ENCODE measurements around the gene MYO5B. TPM values are rescaled to one million over a fixed set of nuclear protein-coding genes. Genes with fewer than 3 reads are reported as not detected.

The MYO5B gene
- total RNA-seq, 1 experiment from 2014 or later: 32.1 TPM

DNA sequence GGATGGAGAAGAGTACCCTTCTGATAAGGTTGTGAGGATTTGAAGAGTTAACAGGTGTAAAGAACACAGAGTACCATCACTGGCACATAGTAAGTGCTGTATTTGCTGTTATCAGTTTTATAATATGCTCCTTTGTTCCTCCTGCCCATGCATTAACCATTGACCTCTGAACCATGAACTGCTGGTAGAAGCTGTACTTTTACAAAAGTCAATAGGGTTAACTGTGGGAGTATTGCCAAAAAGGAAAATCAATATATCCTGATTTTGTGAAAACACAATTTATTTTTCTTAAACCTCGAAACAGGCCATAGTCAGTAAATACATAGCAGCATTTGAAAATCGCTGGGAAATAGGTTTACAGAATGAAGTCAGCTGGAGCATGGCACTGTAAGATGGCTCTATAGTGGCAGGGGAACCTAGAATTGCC is 362.7 kb downstream of the MYO5B start:
- CTCF ChIA-PET: no interaction called here
- no peaks in the 10 kb centered on the region for H3K27me3 ChIP-seq (ENCODE audit: insufficient read depth, low read length)
- H3K9me3 ChIP-seq (ENCODE audit: control insufficient read depth in 1 of 2, insufficient read depth in 1 of 2, low read depth in 1 of 2, low read length in 2 of 2): no peaks in the 10 kb centered on the region
- peaks cover 0 to 9% of the 10 kb centered on the region in 2 experiments; a peak in 1 of 4 replicates for H3K4me1 ChIP-seq (ENCODE audit: control insufficient read depth in 1 of 2, insufficient read depth in 2 of 2, low read length in 2 of 2)
- peaks cover 0 to 2% of the 10 kb centered on the region in 2 experiments; a peak in 1 of 4 replicates for H3K36me3 ChIP-seq (ENCODE audit: control insufficient read depth in 1 of 2, insufficient read depth in 2 of 2, low read length in 2 of 2)
- no peaks in the 10 kb centered on the region for H3K9me2 ChIP-seq (ENCODE audit: insufficient read depth)
- no peak overlapping the region for H3K4me3 ChIP-seq (replicated peaks in 1 of 2; ENCODE audit: low read depth in 1 of 2, low read length in 2 of 2)
- ATAC-seq: no peak
- RAD21 ChIA-PET (ENCODE audit: low non-redundant PET in 1 of 2, low total read pairs in 2 of 2, uncharacterized antibody in 2 of 2, unreplicated experiment in 2 of 2): no interaction called here
- H3K79me2 ChIP-seq (ENCODE audit: insufficient read depth, low read length): no peaks in the 10 kb centered on the region
- H3K9ac ChIP-seq (ENCODE audit: low read length): no peak overlapping the region
- no peak overlapping the region for H3K4me2 ChIP-seq (ENCODE audit: low read length)
- TF ChIP-seq CEBPB (IDR thresholded peaks at IDR 0.05; ENCODE audit: low read depth) (no peak), POLR2A (IDR thresholded peaks at IDR 0.05; ENCODE audit: borderline replicate concordance, extremely low read depth, insufficient read depth, insufficient read length) (no peak), EZH2 (IDR thresholded peaks at IDR 0.05) (no peak), ZFX (IDR thresholded peaks at IDR 0.05) (no peak), CBX3 (IDR thresholded peaks at IDR 0.05; ENCODE audit: low read depth) (no peak), EGR1 (IDR thresholded peaks at IDR 0.05; ENCODE audit: low read depth) (no peak), SP1 (IDR thresholded peaks at IDR 0.05; ENCODE audit: low read depth) (no peak), FOSL1 (IDR thresholded peaks at IDR 0.05; ENCODE audit: low read depth) (no peak), ELF1 (IDR thresholded peaks at IDR 0.05; ENCODE audit: borderline replicate concordance, low read depth) (no peak), TCF7L2 (IDR thresholded peaks at IDR 0.05; ENCODE audit: borderline replicate concordance, extremely low read depth, insufficient read depth, insufficient read length) (no peak)
- TF ChIP-seq, protein P1, sequence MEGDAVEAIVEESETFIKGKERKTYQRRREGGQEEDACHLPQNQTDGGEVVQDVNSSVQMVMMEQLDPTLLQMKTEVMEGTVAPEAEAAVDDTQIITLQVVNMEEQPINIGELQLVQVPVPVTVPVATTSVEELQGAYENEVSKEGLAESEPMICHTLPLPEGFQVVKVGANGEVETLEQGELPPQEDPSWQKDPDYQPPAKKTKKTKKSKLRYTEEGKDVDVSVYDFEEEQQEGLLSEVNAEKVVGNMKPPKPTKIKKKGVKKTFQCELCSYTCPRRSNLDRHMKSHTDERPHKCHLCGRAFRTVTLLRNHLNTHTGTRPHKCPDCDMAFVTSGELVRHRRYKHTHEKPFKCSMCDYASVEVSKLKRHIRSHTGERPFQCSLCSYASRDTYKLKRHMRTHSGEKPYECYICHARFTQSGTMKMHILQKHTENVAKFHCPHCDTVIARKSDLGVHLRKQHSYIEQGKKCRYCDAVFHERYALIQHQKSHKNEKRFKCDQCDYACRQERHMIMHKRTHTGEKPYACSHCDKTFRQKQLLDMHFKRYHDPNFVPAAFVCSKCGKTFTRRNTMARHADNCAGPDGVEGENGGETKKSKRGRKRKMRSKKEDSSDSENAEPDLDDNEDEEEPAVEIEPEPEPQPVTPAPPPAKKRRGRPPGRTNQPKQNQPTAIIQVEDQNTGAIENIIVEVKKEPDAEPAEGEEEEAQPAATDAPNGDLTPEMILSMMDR (IDR thresholded peaks at IDR 0.05 in 2 of 3, conservative IDR thresholded peaks at IDR 0.05 in 1 of 3; ENCODE audit: borderline replicate concordance in 1 of 3, insufficient read depth in 1 of 3, low read depth in 2 of 3, low read length in 2 of 3): no peak
- TF ChIP-seq, protein P2, sequence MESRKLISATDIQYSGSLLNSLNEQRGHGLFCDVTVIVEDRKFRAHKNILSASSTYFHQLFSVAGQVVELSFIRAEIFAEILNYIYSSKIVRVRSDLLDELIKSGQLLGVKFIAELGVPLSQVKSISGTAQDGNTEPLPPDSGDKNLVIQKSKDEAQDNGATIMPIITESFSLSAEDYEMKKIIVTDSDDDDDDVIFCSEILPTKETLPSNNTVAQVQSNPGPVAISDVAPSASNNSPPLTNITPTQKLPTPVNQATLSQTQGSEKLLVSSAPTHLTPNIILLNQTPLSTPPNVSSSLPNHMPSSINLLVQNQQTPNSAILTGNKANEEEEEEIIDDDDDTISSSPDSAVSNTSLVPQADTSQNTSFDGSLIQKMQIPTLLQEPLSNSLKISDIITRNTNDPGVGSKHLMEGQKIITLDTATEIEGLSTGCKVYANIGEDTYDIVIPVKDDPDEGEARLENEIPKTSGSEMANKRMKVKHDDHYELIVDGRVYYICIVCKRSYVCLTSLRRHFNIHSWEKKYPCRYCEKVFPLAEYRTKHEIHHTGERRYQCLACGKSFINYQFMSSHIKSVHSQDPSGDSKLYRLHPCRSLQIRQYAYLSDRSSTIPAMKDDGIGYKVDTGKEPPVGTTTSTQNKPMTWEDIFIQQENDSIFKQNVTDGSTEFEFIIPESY (IDR thresholded peaks at IDR 0.05; ENCODE audit: extremely low read depth, insufficient replicate concordance, low read length): no peak
- TF ChIP-seq, protein P3, sequence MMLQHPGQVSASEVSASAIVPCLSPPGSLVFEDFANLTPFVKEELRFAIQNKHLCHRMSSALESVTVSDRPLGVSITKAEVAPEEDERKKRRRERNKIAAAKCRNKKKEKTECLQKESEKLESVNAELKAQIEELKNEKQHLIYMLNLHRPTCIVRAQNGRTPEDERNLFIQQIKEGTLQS (IDR thresholded peaks at IDR 0.05): no peak
- TF ChIP-seq, protein P4, sequence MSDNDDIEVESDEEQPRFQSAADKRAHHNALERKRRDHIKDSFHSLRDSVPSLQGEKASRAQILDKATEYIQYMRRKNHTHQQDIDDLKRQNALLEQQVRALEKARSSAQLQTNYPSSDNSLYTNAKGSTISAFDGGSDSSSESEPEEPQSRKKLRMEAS (IDR thresholded peaks at IDR 0.05): no peak
- TF ChIP-seq, protein P5, sequence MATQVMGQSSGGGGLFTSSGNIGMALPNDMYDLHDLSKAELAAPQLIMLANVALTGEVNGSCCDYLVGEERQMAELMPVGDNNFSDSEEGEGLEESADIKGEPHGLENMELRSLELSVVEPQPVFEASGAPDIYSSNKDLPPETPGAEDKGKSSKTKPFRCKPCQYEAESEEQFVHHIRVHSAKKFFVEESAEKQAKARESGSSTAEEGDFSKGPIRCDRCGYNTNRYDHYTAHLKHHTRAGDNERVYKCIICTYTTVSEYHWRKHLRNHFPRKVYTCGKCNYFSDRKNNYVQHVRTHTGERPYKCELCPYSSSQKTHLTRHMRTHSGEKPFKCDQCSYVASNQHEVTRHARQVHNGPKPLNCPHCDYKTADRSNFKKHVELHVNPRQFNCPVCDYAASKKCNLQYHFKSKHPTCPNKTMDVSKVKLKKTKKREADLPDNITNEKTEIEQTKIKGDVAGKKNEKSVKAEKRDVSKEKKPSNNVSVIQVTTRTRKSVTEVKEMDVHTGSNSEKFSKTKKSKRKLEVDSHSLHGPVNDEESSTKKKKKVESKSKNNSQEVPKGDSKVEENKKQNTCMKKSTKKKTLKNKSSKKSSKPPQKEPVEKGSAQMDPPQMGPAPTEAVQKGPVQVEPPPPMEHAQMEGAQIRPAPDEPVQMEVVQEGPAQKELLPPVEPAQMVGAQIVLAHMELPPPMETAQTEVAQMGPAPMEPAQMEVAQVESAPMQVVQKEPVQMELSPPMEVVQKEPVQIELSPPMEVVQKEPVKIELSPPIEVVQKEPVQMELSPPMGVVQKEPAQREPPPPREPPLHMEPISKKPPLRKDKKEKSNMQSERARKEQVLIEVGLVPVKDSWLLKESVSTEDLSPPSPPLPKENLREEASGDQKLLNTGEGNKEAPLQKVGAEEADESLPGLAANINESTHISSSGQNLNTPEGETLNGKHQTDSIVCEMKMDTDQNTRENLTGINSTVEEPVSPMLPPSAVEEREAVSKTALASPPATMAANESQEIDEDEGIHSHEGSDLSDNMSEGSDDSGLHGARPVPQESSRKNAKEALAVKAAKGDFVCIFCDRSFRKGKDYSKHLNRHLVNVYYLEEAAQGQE (IDR thresholded peaks at IDR 0.05; ENCODE audit: low read depth): no peak
- POLR2A ChIA-PET: no interaction called here
- no peak overlapping the region for H2AFZ ChIP-seq (ENCODE audit: low read depth, low read length, poor library complexity, severe bottlenecking)
- no peak overlapping the region for H3K27ac ChIP-seq (ENCODE audit: low read depth, low read length)
- DNase-seq (ENCODE audit: low read depth, low spot score): no peak
- intact Hi-C loops (cut with micrococcal nuclease): no loop called here
- BruUV-seq (replicated peaks): no TSS peak
- H4K20me1 ChIP-seq (ENCODE audit: insufficient read depth): no peaks in the 10 kb centered on the region
